Neural cell (in vitro differentiated cells): ENCODE measurements around the gene USE1. TPM values are rescaled to one million over a fixed set of nuclear protein-coding genes. Genes with fewer than 3 reads are reported as not detected.

Experiments
- H2AFZ ChIP-seq: fragments of 200-600, 300-800 bp; sonication (generic), shearing (Covaris generic); 2 replicates; pipeline ENCODE4 v1.6.0; 2014; ENCODE audit warnings: low read depth, mild to moderate bottlenecking, antibody characterized with exemption, low read length, moderate library complexity
- H3F3A ChIP-seq: fragments of 200-600 bp; shearing (Covaris generic); 2 replicates; pipeline ENCODE4 v1.6.1; 2016; ENCODE audit warnings: mild to moderate bottlenecking, moderate library complexity, mixed read lengths, antibody characterized with exemption, low read length; ENCODE audit not compliant: insufficient read depth, poor library complexity, severe bottlenecking
- H3K27ac ChIP-seq: fragments of 200-600, 300-800 bp; sonication (generic), shearing (Covaris generic); 2 replicates; pipeline ENCODE4 v1.5.1; 2014; ENCODE audit warnings: mild to moderate bottlenecking, low read length, moderate library complexity
- H3K27me3 ChIP-seq: fragments of 300-800, 200-600 bp; sonication (generic), shearing (Covaris generic); 2 replicates; pipeline ENCODE4 v1.6.0; 2014; ENCODE audit warnings: mild to moderate bottlenecking, low read depth, low read length, moderate library complexity; ENCODE audit not compliant: insufficient read depth
- H3K36me3 ChIP-seq: fragments of 300-800, 200-600 bp; sonication (generic), shearing (Covaris generic); 2 replicates; pipeline ENCODE4 v1.5.1; 2014; ENCODE audit warnings: mild to moderate bottlenecking, antibody characterized with exemption, low read length, moderate library complexity; ENCODE audit not compliant: insufficient read depth
- H3K4me2 ChIP-seq: fragments of 300-800, 200-600 bp; sonication (generic), shearing (Covaris generic); 2 replicates; pipeline ENCODE4 v1.6.0; 2014; ENCODE audit warnings: mild to moderate bottlenecking, low read length
- H3K4me3 ChIP-seq: fragments of 300-800, 200-600 bp; sonication (generic), shearing (Covaris generic); 2 replicates; pipeline ENCODE4 v1.5.1; 2014; ENCODE audit warnings: mild to moderate bottlenecking, low read length, moderate library complexity
- H3K79me2 ChIP-seq: fragments of 200-600 bp; shearing (Covaris generic); replicated peaks from 2 replicates; pipeline ENCODE4 v1.6.0; 2014; ENCODE audit warnings: mild to moderate bottlenecking, low read length, moderate library complexity; ENCODE audit not compliant: insufficient read depth
- H3K9ac ChIP-seq: fragments of 300-800, 200-600 bp; sonication (generic), shearing (Covaris generic); 2 replicates; pipeline ENCODE4 v1.6.1; 2016; ENCODE audit warnings: mild to moderate bottlenecking, low read length, mixed read lengths
- H3K9me2 ChIP-seq: fragments of 200-600 bp; shearing (Covaris generic); 2 replicates; pipeline ENCODE4 v1.6.1; 2016; ENCODE audit warnings: mild to moderate bottlenecking, low read length, mixed read lengths; ENCODE audit not compliant: insufficient read depth
- H3K9me3 ChIP-seq: fragments of 200-600, 300-800 bp; sonication (generic), shearing (Covaris generic); 2 replicates; pipeline ENCODE4 v1.6.1; 2016; ENCODE audit warnings: mild to moderate bottlenecking, mixed run types, low read length, moderate library complexity, mixed read lengths
- H4K20me1 ChIP-seq: fragments of 200-600 bp; shearing (Covaris generic); 2 replicates; pipeline ENCODE4 v1.6.1; 2016; ENCODE audit warnings: mild to moderate bottlenecking, mixed run types; ENCODE audit not compliant: insufficient read depth
- CTCF ChIP-seq: fragments of 450-650 bp; IDR thresholded peaks from 2 replicates; pipeline ENCODE4 v1.5.1; 2014; ENCODE audit warnings: antibody characterized with exemption, mild to moderate bottlenecking, moderate library complexity; ENCODE audit not compliant: poor library complexity, severe bottlenecking
- EP300 ChIP-seq: fragments of 450-650 bp; conservative IDR thresholded peaks from 2 replicates; pipeline ENCODE4 v1.6.1; 2014; ENCODE audit warnings: antibody characterized with exemption, mild to moderate bottlenecking, moderate library complexity; ENCODE audit not compliant: poor library complexity, severe bottlenecking
- EZH2 ChIP-seq: fragments of 200-600, 300-800 bp; shearing (Covaris generic), sonication (generic); IDR thresholded peaks from 2 replicates; pipeline ENCODE4 v1.6.1; 2014; ENCODE audit warnings: antibody characterized with exemption, low read length, borderline replicate concordance, mild to moderate bottlenecking; ENCODE audit not compliant: insufficient read depth, poor library complexity, severe bottlenecking
- MXI1 ChIP-seq: fragments of 450-650 bp; conservative IDR thresholded peaks from 2 replicates; pipeline ENCODE4 v1.6.1; 2014; ENCODE audit warnings: antibody characterized with exemption, mild to moderate bottlenecking; ENCODE audit not compliant: poor library complexity, severe bottlenecking
- POLR2AphosphoS5 ChIP-seq: IDR thresholded peaks from 2 replicates; pipeline ENCODE4 v1.6.1; 2012
- REST ChIP-seq: IDR thresholded peaks from 2 replicates; pipeline ENCODE4 v1.6.1; 2012; ENCODE audit warnings: borderline replicate concordance
- SMC3 ChIP-seq: fragments of 450-650 bp; conservative IDR thresholded peaks from 2 replicates; pipeline ENCODE4 v1.6.1; 2014; ENCODE audit warnings: antibody characterized with exemption, mild to moderate bottlenecking, moderate library complexity; ENCODE audit not compliant: poor library complexity
- TAF1 ChIP-seq: IDR thresholded peaks from 2 replicates; pipeline ENCODE4 v1.6.1; 2012; ENCODE audit warnings: low read depth
- polyA plus RNA-seq: library from polyadenylated mRNA; depleted of rRNA; stranded (reverse); fragments of >200 nt; gene quantifications from 2 replicates; pipeline ENCODE4 v1.2.3, GENCODE V29; 2014

The USE1 gene
- polyA plus RNA-seq, 1 donor from 2014 or later = 20.4 TPM

GRCh38 chr19:17183271-17183761, 31.8 kb upstream of the USE1 start:
- TF ChIP-seq TAF1 (no peak), SMC3 (no peak), POLR2AphosphoS5 (no peak), MXI1 (no peak), CTCF (no peak)
- Histone ChIP-seq H3K9ac (no peak overlapping the region), H2AFZ (no peak overlapping the region), H3K27me3 (no peaks in the 10 kb centered on the region), H3K4me3 (no peak overlapping the region), H3K27ac (no peak overlapping the region), H3F3A (no peaks in the 10 kb centered on the region), H3K9me3 (no peaks in the 10 kb centered on the region), H3K79me2 (no peaks in the 10 kb centered on the region), H3K4me2 (no peak overlapping the region), H3K9me2 (no peaks in the 10 kb centered on the region), H3K36me3 (no peaks in the 10 kb centered on the region), H4K20me1 (no peaks in the 10 kb centered on the region)

- no peaks in the 10 kb centered on the region for H3F3A ChIP-seq
- no peak overlapping the region for H2AFZ ChIP-seq
- no peaks in the 10 kb centered on the region for H3K27me3 ChIP-seq
- H4K20me1 ChIP-seq = no peaks in the 10 kb centered on the region
- no peak overlapping the region for H3K27ac ChIP-seq
- H3K9ac ChIP-seq = no peak overlapping the region
- H3K4me2 ChIP-seq = no peak overlapping the region
- TF ChIP-seq MXI1 (no peak), REST (no peak), EZH2 (no peak), POLR2AphosphoS5 (no peak), SMC3 (no peak), EP300 (no peak), CTCF (no peak)
- no peak overlapping the region for H3K4me3 ChIP-seq
- no peaks in the 10 kb centered on the region for H3K36me3 ChIP-seq
- H3K9me2 ChIP-seq = no peaks in the 10 kb centered on the region
- H3K9me3 ChIP-seq = no peaks in the 10 kb centered on the region
- no peaks in the 10 kb centered on the region for H3K79me2 ChIP-seq
These were observed 31.3 kb upstream of the USE1 start for GRCh38 chr19:17183858-17184321.
